GM21529 (cell line): ENCODE data around the gene FLOT2.
"Not testable (repeated sequence)": the region's sequence is repeated elsewhere in the genome, so short reads cannot be mapped to it uniquely, and the experiment has no call there.

Experiments
- ATAC-seq: cut with Tn5 transposase; IDR thresholded peaks from one replicate; pipeline ENCODE4 v1.9.1; 2021; ENCODE audit not compliant: unreplicated experiment

The FLOT2 gene

GRCh38 chr17:28896491-28896883 is 1.0 kb downstream of the FLOT2 start:
- ATAC-seq, result no peak

- no peak for ATAC-seq
Measured at GRCh38 chr17:28895794-28896447, 1.6 kb downstream of the FLOT2 start.

- ATAC-seq, result not testable (repeated sequence)
Measured at GRCh38 chr17:28893248-28894183, 4.0 kb downstream of the FLOT2 start.

GRCh38 chr17:28892024-28892423 is 5.5 kb downstream of the FLOT2 start:
- ATAC-seq, result peak; percentile 45

- ATAC-seq, result no peak
Measured at GRCh38 chr17:28891201-28891600, 6.3 kb downstream of the FLOT2 start.

- no peak for ATAC-seq
Measured at GRCh38 chr17:28889996-28890395, 7.5 kb downstream of the FLOT2 start.

- no peak for ATAC-seq
Measured at GRCh38 chr17:28888832-28889231, 8.7 kb downstream of the FLOT2 start.

- no peak for ATAC-seq
Measured at GRCh38 chr17:28887871-28888471, 9.6 kb downstream of the FLOT2 start.

- no peak for ATAC-seq
Measured at GRCh38 chr17:28885951-28886350, 11.6 kb downstream of the FLOT2 start.

GRCh38 chr17:28885363-28885762 is 12.2 kb downstream of the FLOT2 start:
- ATAC-seq, result no peak

- no peak for ATAC-seq
Measured at GRCh38 chr17:28883967-28884702, 13.4 kb downstream of the FLOT2 start.

- no peak for ATAC-seq
Measured at GRCh38 chr17:28882154-28882895, 15.2 kb downstream of the FLOT2 start.

- ATAC-seq, result no peak
Measured at GRCh38 chr17:28881533-28882056, 15.9 kb downstream of the FLOT2 start.

- no peak for ATAC-seq
Measured at GRCh38 chr17:28880572-28880945, 17.0 kb downstream of the FLOT2 start.

GRCh38 chr17:28879886-28880571 is 17.5 kb downstream of the FLOT2 start:
- no peak for ATAC-seq

- no peak for ATAC-seq
Measured at GRCh38 chr17:28878981-28879380, 18.6 kb downstream of the FLOT2 start.

- no peak for ATAC-seq
Measured at GRCh38 chr17:28878158-28878910, 19.2 kb downstream of the FLOT2 start.

GRCh38 chr17:28877150-28877711 is 20.3 kb downstream of the FLOT2 start:
- not testable (repeated sequence) for ATAC-seq
